Activated CD4-positive, alpha-beta T cell treated with anti-CD3 and anti-CD28 coated beads, Interleukin-2, amount 10 ng/mL, durations not matched to agents 24 days and 14 days (primary cell): ENCODE measurements around the gene TLDC2. TPM values are rescaled to one million over a fixed set of nuclear protein-coding genes. Genes with fewer than 3 reads are reported as not detected.

Experiments used
- DNase-seq: peaks from one replicate; pipeline ENCODE4 v3.0.0; 2022
- H3K27ac Mint-ChIP-seq: one replicate; pipeline ENCODE4 v1.8.0; 2022; ENCODE audit warnings: mild to moderate bottlenecking, mixed read lengths
- H3K27me3 Mint-ChIP-seq: one replicate; pipeline ENCODE4 v1.8.0; 2022; ENCODE audit warnings: mixed read lengths
- H3K36me3 Mint-ChIP-seq: one replicate; pipeline ENCODE4 v1.8.0; 2022; ENCODE audit warnings: low read depth, mild to moderate bottlenecking, mixed read lengths
- H3K4me1 Mint-ChIP-seq: one replicate; pipeline ENCODE4 v1.8.0; 2021; ENCODE audit warnings: mixed read lengths
- H3K4me3 Mint-ChIP-seq: one replicate; pipeline ENCODE4 v1.8.0; 2022; ENCODE audit warnings: mild to moderate bottlenecking, moderate library complexity, mixed read lengths
- H3K9me3 Mint-ChIP-seq: one replicate; pipeline ENCODE4 v1.8.0; 2021; ENCODE audit warnings: mixed read lengths
- intact Hi-C: fragments of 100-400 bp; cut with micrococcal nuclease; formaldehyde crosslinking; loops from one replicate; pipeline ENCODE4 v1.15.1; 2023
- total RNA-seq: library from RNA; stranded (reverse); gene quantifications from 2 replicates; pipeline ENCODE4 v1.2.3, GENCODE V29; 2022

The TLDC2 gene
- total RNA-seq, 1 donor from 2014 or later, result not detected

GRCh38 chr20:36845288-36845971, 30.5 kb upstream of the TLDC2 start:
- H3K4me1 Mint-ChIP-seq, result peaks cover 17% of the 10 kb centered on the region
- H3K27me3 Mint-ChIP-seq, result no peaks in the 10 kb centered on the region
- no peak for DNase-seq
- H3K36me3 Mint-ChIP-seq, result no peaks in the 10 kb centered on the region
- H3K9me3 Mint-ChIP-seq, result no peaks in the 10 kb centered on the region
- H3K27ac Mint-ChIP-seq, result no peak overlapping the region
- intact Hi-C loops, result no loop called here
- no peak overlapping the region for H3K4me3 Mint-ChIP-seq

DNA sequence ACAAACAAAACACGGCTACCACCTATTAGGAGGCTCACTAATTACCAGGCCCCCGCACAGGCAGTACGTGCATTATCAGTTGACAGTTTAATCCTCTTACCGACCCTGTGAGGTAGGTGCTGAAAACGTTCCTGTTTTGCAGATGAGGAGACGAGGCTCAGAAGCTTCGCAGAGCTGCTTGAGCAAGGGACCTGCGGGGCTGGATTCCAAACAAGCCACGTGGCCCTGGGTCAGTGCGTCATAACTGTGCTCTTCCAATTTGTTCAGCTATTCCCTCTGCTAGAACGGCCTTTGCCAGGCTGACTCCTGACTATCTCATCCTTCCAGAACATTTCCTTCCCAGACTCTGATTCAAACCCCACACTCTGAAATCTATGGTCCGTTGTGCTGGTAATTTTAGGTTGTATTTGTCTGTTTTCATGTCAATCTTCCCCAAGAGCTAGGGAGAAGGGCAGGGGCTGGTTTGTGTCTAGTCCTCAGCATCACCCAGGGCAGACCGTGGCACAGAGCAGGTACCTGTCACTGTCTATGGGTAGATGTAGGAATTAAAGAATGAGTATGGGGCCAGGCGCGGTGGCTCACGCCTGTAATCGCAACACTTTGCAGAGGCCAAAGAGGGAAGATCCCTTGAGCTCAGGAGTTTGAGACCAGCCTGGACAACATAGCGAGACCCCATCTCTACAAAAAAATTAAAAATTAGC, 28.8 kb upstream of the TLDC2 start:
- no peak overlapping the region for H3K27ac Mint-ChIP-seq
- H3K9me3 Mint-ChIP-seq, result no peaks in the 10 kb centered on the region
- no peaks in the 10 kb centered on the region for H3K27me3 Mint-ChIP-seq
- DNase-seq, result no peak
- H3K4me3 Mint-ChIP-seq, result no peak overlapping the region
- no peaks in the 10 kb centered on the region for H3K36me3 Mint-ChIP-seq
- intact Hi-C loops, result no loop called here
- peaks cover 11% of the 10 kb centered on the region for H3K4me1 Mint-ChIP-seq

DNA sequence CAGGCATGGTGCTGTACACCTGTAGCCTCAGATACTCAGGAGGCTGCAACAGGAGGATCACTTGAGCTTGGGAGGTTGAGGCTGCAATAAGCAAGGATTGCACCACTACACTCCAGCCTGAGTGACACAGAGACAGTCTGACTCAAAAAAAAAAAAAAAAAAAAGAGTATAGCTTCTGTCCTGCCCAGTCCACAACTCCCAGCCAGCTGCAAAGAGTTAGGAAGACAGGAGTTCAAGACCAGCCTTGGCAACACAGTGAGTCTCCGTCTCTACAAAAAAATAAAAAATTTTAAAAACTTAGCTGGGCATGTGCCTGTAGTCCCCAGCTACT, 28.3 kb upstream of the TLDC2 start:
- Mint-ChIP-seq H3K4me3 (no peak overlapping the region), H3K27ac (no peak overlapping the region), H3K9me3 (no peaks in the 10 kb centered on the region), H3K36me3 (no peaks in the 10 kb centered on the region), H3K4me1 (peaks cover 8% of the 10 kb centered on the region), H3K27me3 (no peaks in the 10 kb centered on the region)
- no peak for DNase-seq
- intact Hi-C loops, result no loop called here

- DNase-seq, result no peak
- Mint-ChIP-seq H3K27ac (no peak overlapping the region), H3K4me3 (no peak overlapping the region), H3K4me1 (peaks cover 6% of the 10 kb centered on the region), H3K36me3 (no peaks in the 10 kb centered on the region), H3K9me3 (no peaks in the 10 kb centered on the region), H3K27me3 (no peaks in the 10 kb centered on the region)
- intact Hi-C loops, result no loop called here
Measured at GRCh38 chr20:36848078-36848660, 27.8 kb upstream of the TLDC2 start.

DNA sequence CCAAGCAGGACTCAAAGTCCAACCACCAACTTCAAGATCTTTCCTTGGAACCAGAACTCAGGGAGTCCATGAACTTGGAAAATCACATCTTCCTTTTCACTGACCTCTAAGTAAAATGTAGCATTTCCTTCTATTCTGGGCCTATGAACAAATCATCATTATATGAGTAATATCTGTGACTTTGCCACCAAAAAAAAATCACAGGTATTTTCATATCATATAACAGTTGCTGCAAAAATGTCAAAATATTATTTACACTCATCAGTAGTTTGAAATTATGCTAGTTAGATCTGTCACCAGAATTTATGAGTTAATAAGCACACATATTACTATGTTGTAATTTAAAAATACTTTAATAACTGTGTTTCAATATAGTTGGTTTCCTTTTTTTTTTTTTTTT, 27.3 kb upstream of the TLDC2 start:
- no peak for DNase-seq
- H3K36me3 Mint-ChIP-seq, result no peaks in the 10 kb centered on the region
- no peak overlapping the region for H3K27ac Mint-ChIP-seq
- intact Hi-C loops, result no loop called here
- H3K4me3 Mint-ChIP-seq, result no peak overlapping the region
- H3K27me3 Mint-ChIP-seq, result no peaks in the 10 kb centered on the region
- H3K4me1 Mint-ChIP-seq, result peaks cover 1% of the 10 kb centered on the region
- H3K9me3 Mint-ChIP-seq, result no peaks in the 10 kb centered on the region

DNA sequence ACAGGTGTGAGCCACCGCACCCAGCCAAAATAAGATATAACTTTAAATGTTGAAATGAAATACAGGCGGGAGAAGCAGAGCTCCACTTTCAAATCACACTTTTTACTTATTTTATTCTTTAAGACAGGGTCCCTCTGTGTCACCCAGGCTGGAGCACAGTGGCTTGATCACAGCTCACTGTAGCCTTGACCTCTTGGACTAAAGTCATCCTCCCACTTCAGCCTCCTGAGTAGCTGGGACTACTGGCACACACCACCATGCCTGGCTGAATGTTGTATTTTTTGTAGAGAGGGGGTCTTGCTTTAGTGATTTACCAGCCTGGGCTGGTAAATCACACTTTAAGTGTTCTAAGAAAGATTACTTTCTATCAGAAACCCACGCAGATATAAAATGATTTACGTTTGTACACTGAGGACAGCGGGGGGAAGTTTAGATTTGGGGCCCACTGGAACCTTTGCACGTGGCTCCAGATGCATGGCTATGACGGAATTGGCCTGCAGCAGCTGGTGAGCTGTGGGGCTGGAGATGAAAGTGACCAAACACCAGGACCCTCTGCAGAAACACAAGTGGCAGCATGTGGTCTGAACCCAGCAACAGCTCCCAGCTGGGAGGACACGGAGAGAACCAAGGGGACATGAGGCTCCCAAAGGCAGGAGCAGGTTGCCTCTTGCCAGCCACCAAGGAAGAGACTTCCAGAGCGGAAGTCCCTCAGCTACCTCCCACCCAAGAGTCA, 26.4 kb upstream of the TLDC2 start:
- no peaks in the 10 kb centered on the region for H3K27me3 Mint-ChIP-seq
- no peak overlapping the region for H3K4me3 Mint-ChIP-seq
- no peaks in the 10 kb centered on the region for H3K4me1 Mint-ChIP-seq
- no peak for DNase-seq
- no peak overlapping the region for H3K27ac Mint-ChIP-seq
- H3K9me3 Mint-ChIP-seq, result no peaks in the 10 kb centered on the region
- intact Hi-C loops, result loop anchor here (10.0 kb wide), 1 partner anchor 45 kb away; no protein-coding TSS in a partner anchor
- H3K36me3 Mint-ChIP-seq, result no peaks in the 10 kb centered on the region

DNA sequence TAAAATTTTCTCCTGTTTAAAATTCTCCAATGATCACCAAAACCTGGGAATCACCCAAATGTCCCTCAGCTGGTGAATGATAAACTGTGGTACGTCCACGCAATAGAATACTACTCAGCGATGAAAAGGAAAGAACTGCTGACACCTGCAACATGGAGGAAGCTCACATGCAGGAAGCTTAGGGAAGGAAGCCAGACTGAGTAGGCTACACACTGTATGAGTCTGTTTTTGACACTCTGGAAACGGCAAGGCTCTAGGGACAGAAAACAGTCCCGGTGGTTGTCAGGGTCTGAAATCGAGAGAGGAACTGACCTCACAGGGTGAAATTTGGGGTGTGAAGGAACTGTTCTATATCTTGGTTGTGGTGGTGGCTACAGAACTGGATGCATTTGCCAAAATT, 25.2 kb upstream of the TLDC2 start:
- intact Hi-C loops, result loop anchor here (10.0 kb wide), 1 partner anchor 46 kb away; no protein-coding TSS in a partner anchor
- Mint-ChIP-seq H3K27me3 (no peaks in the 10 kb centered on the region), H3K27ac (no peak overlapping the region), H3K9me3 (no peaks in the 10 kb centered on the region), H3K36me3 (no peaks in the 10 kb centered on the region), H3K4me1 (no peaks in the 10 kb centered on the region), H3K4me3 (no peak overlapping the region)
- no peak for DNase-seq

GRCh38 chr20:36851490-36851889, 24.4 kb upstream of the TLDC2 start:
- Mint-ChIP-seq H3K4me3 (no peak overlapping the region), H3K27ac (no peak overlapping the region), H3K4me1 (peaks cover 6% of the 10 kb centered on the region), H3K9me3 (no peaks in the 10 kb centered on the region), H3K27me3 (no peaks in the 10 kb centered on the region), H3K36me3 (no peaks in the 10 kb centered on the region)
- no peak for DNase-seq
- intact Hi-C loops, result loop anchor here (10.0 kb wide), 1 partner anchor 47 kb away; no protein-coding TSS in a partner anchor

DNA sequence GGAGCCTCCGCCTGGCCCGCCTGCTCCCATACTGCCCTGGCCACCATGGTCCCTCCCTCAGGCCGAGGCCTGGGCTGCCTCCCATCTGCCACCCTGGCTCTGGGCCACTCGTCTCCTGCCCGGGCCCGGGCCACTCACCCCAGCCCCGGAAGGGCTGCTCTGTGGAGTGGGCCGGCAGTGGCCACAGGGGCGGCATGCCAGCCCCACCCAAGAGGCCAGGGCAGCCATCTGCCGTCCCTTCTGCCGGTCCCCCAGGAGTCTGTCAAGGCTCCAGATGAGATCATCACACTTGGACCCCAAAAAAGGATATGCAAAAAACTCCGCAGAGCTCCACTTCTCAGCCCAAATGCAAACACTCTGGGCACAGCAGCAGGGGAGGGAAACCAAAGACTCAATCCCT, 23.8 kb upstream of the TLDC2 start:
- Mint-ChIP-seq H3K27me3 (no peaks in the 10 kb centered on the region), H3K27ac (no peak overlapping the region)
- intact Hi-C loops, result loop anchor here (10.0 kb wide), 1 partner anchor 47 kb away; no protein-coding TSS in a partner anchor

GRCh38 chr20:36854348-36855240, 21.3 kb upstream of the TLDC2 start:
- no peak for DNase-seq
- Mint-ChIP-seq H3K27ac (no peak overlapping the region), H3K9me3 (no peaks in the 10 kb centered on the region)

More for the DNA sequence above, 23.8 kb upstream of the TLDC2 start:
- Mint-ChIP-seq H3K9me3 (no peaks in the 10 kb centered on the region), H3K4me3 (no peak overlapping the region), H3K36me3 (no peaks in the 10 kb centered on the region), H3K4me1 (peaks cover 13% of the 10 kb centered on the region)
- no peak for DNase-seq

GRCh38 chr20:36855241-36855657, 20.7 kb upstream of the TLDC2 start:
- intact Hi-C loops, result loop anchor here (10.0 kb wide), 1 partner anchor 50 kb away; no protein-coding TSS in a partner anchor
- no peaks in the 10 kb centered on the region for H3K36me3 Mint-ChIP-seq
- no peaks in the 10 kb centered on the region for H3K9me3 Mint-ChIP-seq

More at GRCh38 chr20:36854348-36855240, 21.3 kb upstream of the TLDC2 start:
- intact Hi-C loops, result loop anchor here (10.0 kb wide), 1 partner anchor 50 kb away; no protein-coding TSS in a partner anchor
- Mint-ChIP-seq H3K36me3 (no peaks in the 10 kb centered on the region), H3K27me3 (no peaks in the 10 kb centered on the region), H3K4me1 (peaks cover 18% of the 10 kb centered on the region), H3K4me3 (no peak overlapping the region)

GRCh38 chr20:36856195-36856594, 19.7 kb upstream of the TLDC2 start:
- Mint-ChIP-seq H3K36me3 (no peaks in the 10 kb centered on the region), H3K4me1 (peaks cover 18% of the 10 kb centered on the region), H3K27ac (peak overlapping the region; percentile 22), H3K27me3 (peaks cover 1% of the 10 kb centered on the region), H3K9me3 (no peaks in the 10 kb centered on the region), H3K4me3 (no peak overlapping the region)
- DNase-seq, result no peak
- intact Hi-C loops, result loop anchor here (2.0 to 10.0 kb wide), 2 partner anchors 19 to 51 kb away; no protein-coding TSS in a partner anchor

More at GRCh38 chr20:36855241-36855657, 20.7 kb upstream of the TLDC2 start:
- Mint-ChIP-seq H3K4me1 (peaks cover 18% of the 10 kb centered on the region), H3K27ac (no peak overlapping the region), H3K27me3 (no peaks in the 10 kb centered on the region), H3K4me3 (no peak overlapping the region)
- no peak for DNase-seq
